Measurements from ENCODE around the gene SPATA1.
A peak's percentile ranks its signal among the peaks of the same experiment; 100 is the strongest.

SPATA1 gene

DNA sequence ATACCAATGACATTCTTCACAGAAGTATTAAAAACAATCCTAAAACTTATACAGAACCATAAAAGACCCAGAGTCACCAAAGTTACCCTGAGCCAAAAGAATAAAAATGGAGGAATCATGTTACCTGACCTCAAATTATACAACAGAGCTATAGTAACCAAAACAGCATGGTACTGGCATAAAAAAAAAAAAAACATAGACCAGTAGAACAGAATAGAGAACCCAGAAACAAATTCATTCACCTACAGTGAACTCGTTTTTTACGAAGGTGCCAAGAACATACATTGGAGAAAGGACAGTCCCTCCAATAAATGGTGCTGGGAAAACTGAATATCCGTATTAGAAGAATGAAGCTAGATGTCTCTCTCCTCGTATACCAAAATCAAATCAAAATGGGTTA, 2.8 kb downstream of the SPATA1 start:
- no peak for DNase-seq (ENCODE audit: low spot score)

- no peak for DNase-seq (ENCODE audit: low spot score)
Measured at GRCh38 chr1:84510165-84510564, 4.0 kb downstream of the SPATA1 start.

GRCh38 chr1:84510668-84511067, 4.5 kb downstream of the SPATA1 start:
- DNase-seq (ENCODE audit: low spot score): no peak

DNA sequence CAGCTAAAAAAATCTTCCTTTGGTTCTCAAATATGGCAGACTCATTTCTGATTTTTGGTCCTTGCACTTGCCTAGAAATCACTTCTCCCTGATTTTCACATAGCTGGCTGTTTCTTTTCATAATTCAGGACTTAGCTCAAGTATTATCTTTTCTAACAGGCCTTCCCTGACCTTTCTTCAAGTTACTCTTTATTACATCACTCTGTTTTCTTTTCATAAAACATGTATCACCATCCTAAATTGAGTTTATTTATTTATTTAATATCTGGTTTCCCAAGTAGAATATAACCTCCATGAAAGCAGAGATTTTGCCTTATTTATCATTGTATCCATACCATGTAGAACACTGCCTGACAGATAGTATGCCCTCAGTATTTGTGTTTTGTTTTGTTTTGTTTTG, 18.4 kb downstream of the SPATA1 start:
- no peak for DNase-seq (ENCODE audit: low spot score)

GRCh38 chr1:84525779-84526178, 19.6 kb downstream of the SPATA1 start:
- DNase-seq (ENCODE audit: low spot score): no peak

GRCh38 chr1:84538599-84538998, 32.4 kb downstream of the SPATA1 start:
- no peak for DNase-seq (ENCODE audit: low spot score)

DNA sequence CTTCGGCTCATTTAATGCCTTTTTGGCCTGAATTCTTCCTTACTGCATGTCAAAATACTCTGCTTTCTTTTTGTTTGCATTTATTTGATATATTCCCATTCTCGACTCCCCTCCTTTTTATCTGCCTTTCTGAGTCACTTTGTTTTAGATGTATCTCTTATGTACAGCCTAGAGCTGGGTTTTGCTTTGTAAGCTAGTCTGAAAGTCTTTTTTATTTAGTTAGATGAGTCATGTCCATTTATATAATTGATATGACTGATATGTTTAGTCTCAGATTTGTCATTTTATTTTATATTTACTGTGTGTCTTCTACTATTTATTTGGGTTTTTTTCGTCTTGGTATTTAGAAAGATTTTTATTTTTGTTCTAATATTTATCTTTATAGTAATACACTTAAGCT, 33.8 kb downstream of the SPATA1 start:
- no peak for DNase-seq (ENCODE audit: low spot score)

DNA sequence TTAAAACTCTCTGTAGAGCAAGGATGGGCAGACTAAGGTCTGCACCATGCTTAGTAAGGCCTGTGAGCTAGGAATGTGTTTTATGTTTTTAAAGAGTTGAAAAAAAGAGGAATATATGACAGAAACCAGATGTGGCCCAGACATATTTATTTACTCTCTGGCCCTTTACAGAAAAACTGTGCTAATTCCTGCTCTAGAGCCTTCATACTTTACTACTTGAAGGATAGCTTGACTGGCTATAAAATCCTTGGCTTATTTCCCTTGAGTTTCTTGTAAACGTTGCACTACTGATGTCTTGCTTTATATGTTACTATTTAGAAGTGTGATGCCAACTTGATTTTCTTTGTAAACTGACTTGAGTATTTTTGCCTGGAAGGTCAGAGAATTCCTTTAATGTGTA, 34.6 kb downstream of the SPATA1 start:
- DNase-seq (ENCODE audit: low spot score): no peak

GRCh38 chr1:84541679-84542078, 35.5 kb downstream of the SPATA1 start:
- DNase-seq (ENCODE audit: low spot score): no peak

- DNase-seq (ENCODE audit: low spot score): no peak
Measured at GRCh38 chr1:84550826-84551225, 44.6 kb downstream of the SPATA1 start.

GRCh38 chr1:84569216-84569615, 63.0 kb downstream of the SPATA1 start:
- no peak for DNase-seq (ENCODE audit: low spot score)

DNA sequence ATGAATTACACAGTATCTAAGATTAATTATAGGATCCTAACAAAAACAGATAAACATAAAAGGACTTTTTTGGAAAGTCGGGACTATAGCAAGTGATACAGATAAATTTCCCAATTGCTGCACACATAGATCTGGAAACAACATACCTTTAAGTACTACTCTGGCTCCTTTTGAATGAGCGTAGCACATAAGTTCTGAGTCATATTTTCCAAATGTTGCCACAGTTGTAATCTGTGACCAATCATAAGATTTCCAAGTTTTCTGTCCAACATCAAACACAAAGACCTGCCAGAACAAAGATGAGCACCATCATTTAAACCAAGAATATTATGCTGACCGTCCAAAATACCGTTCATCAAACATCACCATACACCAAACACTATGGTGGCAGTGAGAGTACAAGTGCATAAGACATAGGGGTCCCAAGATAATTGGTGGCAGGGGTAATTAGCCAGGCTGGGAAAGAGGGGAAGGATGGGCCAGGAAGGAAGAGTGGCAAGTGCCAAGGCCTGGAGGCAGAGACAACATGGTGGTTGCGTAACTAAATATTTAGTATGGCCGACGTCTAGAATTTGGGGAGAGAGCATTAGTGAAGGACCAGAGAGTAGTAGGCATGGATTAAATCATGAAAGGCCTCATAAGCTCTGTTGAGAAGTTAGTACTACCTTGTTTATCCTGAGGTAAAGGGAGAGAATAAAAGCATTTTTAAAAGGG, 64.4 kb downstream of the SPATA1 start:
- no peak for DNase-seq (ENCODE audit: low spot score)

DNA sequence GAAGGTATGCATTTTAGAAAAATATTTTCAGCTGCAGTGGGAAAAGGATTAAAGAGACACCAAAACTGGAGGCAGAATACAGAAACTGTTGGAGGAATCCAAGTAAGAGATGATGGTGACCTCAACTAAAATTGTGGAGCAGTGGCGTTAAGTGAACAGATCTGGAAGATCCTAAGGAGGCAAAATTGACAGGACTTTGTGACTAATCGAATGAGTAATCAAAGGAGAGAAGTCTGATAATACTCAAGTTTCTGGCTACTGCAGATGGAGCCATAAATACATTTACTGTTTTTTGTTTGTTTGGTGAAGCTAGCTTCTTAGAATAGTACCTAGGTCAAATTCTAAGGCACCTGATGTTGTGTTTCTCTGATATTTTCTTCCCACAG, 65.0 kb downstream of the SPATA1 start:
- peak; percentile 7 for DNase-seq (ENCODE audit: low spot score)

- no peak for DNase-seq (ENCODE audit: low spot score)
Measured at GRCh38 chr1:84573481-84573966, 67.3 kb downstream of the SPATA1 start.

DNA sequence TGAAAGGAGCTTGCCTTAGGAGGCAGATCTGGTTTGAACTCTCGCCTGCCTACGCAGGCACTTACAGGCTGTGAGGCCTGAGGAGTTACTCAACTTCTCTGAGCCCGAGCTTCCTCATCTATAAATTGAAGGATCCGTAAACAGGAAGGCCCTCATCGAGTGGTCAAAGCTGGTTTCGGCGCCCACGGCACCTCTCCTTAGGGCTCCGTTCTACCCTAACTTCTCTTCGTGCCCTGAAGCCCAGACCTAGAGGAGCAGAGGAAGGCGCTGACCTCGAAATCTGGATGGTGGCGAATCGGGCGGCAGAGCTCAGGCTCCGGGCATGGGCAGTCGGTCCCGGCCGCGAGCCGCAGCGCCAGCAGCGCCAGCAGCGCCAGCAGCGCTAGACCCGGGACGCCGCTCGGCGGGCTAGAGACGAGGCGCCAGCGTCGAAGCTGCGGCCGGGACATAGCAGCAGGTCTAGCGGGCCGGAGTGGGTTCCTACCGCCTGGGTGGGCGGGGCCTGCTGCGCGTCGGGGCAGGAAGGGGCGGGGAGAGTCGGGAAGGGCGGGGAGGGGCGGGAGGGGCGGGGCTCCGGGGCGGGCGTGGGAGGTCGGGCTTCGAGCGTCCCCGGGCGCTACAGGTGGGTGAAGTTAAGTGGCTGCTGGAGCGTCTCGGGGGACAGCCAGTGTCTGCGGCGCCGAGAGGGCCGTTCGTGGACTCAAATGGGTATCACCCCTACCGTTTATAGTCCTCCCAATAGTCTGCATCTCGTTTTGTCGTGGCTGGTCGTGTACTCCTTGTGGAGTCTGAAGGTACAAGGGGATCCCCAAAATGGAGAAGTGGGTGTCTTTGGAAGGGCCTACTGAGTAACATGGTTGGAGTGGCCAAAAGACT, 68.0 kb downstream of the SPATA1 start, which contains the start of gene CTBS:
Gene CTBS (minus strand): TSS at position 474 of the 876 bp plus-strand sequence. CDS start 25 bp downstream, at position 449.
- peak; percentile 82 for DNase-seq (ENCODE audit: low spot score)

GRCh38 chr1:84574936-84575335, 68.8 kb downstream of the SPATA1 start:
- no peak for DNase-seq (ENCODE audit: low spot score)

- no peak for DNase-seq (ENCODE audit: low spot score)
Measured at GRCh38 chr1:84581648-84582047, 75.5 kb downstream of the SPATA1 start.

DNA sequence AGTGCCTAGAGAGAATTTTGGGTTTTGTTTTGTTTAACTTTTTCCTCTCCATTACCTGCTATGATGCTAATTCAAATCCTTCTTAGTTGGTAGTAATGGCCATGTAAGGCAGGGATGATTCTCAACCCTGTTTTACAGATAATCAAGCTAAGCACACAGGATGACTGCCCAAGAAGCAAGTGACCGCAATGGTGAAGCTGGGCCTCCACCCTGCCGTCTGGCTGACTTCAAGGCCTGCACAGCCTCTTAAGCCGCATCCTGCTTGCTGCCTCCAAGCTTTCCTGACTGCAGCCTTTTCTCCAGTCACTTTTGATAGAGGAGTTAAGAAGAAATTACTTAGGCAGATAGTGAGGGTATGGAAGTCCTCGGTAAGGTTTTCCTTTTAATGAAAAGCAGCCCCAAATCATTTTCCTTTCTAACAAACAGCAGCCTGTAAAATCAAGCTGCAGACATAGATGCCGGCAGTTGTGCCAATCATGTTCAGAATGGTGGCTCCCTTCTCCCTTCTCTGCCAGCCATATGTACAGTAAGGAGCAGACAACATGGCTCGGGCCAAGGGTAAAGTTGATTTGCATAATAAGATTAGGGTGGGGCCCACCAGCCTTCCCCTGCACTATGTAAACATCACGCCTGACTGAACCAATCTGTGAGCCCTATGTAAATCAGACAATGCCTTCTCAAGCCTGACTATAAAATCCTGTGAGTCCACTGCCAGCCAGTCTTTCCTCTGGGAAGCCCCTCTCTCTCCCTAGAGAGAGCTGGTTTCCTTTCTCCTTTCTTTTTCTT, 76.8 kb downstream of the SPATA1 start:
- DNase-seq (ENCODE audit: low spot score): no peak

- DNase-seq (ENCODE audit: low spot score): no peak
Measured at GRCh38 chr1:84583648-84584047, 77.5 kb downstream of the SPATA1 start.

DNA sequence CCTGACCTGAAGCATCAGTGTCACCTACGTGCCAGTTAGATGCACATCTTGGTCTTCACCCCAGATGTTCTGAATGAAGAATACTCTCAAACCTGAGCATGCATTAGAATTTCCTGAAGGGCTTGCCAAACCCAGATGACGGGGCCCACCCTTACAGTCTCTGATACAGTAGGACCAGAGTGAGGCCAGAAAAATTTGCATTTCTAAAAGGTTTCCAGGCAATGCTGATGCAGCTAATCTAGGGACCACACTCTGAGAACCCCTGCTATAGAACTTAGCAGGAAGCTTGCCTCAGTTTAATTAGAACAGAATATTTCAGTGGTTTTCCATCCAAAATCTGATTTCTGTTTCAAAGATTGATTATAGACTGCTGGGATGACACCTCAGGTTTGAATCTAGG, 77.9 kb downstream of the SPATA1 start:
- no peak for DNase-seq (ENCODE audit: low spot score)

GRCh38 chr1:84585803-84586202, 79.6 kb downstream of the SPATA1 start:
- DNase-seq (ENCODE audit: low spot score): no peak

DNA sequence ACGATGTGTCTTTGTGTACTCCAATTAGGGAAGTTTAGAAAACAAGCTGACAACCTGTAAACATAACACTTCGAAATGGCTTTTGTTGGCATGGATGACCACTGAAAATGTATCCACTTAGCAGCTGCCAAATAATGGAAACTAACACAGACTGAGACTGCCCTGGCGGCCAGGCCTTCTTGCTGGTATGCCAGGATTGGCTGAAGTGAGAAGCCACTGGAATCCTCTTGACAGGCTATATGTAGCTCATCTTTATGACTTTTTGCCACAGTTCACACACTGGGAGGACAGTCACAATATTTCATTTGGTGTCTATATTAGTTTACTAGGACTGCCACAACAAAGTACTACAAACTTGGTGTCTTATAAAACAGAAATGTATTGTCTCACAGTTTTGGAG, 80.9 kb downstream of the SPATA1 start:
- DNase-seq (ENCODE audit: low spot score): no peak
